Measurements from ENCODE around the gene CAMK2D. TPM values are rescaled to one million over a fixed set of nuclear protein-coding genes. Genes with fewer than 3 reads are reported as not detected.
A peak's percentile ranks its signal among the peaks of the same experiment; 100 is the strongest.
"Not testable (repeated sequence)": the region's sequence is repeated elsewhere in the genome, so short reads cannot be mapped to it uniquely, and the experiment has no call there.

The CAMK2D gene
- total RNA-seq, 1 donor: 378 TPM

DNA sequence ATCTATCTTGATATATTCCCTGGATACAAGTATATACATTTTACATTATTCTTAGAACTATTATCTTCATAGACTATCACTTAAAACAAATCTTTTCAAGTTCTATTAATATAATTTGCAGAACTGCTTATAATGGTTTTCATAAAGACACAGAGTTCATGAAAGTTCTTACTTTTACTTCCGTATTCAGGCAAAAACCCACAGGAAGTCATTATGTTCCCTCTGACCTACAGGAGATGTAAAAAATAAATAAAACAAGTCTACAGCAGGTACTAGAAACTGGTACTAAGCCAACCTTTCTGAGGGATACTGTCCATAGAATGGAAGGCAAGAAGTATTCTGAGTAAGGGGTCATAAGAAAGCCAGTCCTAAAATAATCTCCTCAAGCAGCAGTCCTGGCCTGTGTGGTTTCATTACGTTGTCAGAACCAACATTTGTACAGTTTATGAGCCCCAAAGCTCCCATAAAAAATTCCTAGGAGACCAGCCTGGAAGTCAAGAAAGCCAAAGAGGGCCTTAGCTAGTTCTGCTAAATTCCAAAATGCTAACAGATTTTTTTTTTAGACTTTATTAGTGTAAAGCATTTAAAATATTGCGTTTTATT, 68.6 kb downstream of the CAMK2D start:
- peak overlapping the region; percentile 14 for H3K4me3 ChIP-seq (ENCODE audit: low read depth, low read length)
- DNase-seq (ENCODE audit: low read depth): no peak
- TF ChIP-seq, protein P1, sequence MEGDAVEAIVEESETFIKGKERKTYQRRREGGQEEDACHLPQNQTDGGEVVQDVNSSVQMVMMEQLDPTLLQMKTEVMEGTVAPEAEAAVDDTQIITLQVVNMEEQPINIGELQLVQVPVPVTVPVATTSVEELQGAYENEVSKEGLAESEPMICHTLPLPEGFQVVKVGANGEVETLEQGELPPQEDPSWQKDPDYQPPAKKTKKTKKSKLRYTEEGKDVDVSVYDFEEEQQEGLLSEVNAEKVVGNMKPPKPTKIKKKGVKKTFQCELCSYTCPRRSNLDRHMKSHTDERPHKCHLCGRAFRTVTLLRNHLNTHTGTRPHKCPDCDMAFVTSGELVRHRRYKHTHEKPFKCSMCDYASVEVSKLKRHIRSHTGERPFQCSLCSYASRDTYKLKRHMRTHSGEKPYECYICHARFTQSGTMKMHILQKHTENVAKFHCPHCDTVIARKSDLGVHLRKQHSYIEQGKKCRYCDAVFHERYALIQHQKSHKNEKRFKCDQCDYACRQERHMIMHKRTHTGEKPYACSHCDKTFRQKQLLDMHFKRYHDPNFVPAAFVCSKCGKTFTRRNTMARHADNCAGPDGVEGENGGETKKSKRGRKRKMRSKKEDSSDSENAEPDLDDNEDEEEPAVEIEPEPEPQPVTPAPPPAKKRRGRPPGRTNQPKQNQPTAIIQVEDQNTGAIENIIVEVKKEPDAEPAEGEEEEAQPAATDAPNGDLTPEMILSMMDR (IDR thresholded peaks at IDR 0.05; ENCODE audit: insufficient read depth, low read length): no peak

DNA sequence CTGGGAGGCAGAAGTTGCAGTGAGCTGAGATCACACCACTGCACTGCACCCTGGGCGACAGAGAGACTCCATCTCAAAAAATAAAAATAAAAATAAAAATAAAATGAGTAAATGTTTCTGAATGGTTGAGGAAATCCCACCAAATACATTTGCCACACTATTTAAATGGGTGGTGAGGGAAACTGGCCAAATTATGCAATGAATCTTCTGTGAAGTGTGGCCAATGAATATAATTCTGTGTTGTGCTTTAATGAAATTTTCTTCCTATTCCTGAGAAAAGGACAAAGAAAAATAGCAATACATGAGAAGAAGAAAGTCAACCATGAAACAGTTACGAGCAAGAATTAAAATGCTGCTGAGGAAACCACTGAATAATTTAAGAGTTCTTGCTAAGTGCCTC, 69.9 kb downstream of the CAMK2D start:
- no peak for DNase-seq (ENCODE audit: low read depth)
- TF ChIP-seq, protein P1 (IDR thresholded peaks at IDR 0.05; ENCODE audit: insufficient read depth, low read length): no peak
- no peak overlapping the region for H3K4me3 ChIP-seq (ENCODE audit: low read depth, low read length)

DNA sequence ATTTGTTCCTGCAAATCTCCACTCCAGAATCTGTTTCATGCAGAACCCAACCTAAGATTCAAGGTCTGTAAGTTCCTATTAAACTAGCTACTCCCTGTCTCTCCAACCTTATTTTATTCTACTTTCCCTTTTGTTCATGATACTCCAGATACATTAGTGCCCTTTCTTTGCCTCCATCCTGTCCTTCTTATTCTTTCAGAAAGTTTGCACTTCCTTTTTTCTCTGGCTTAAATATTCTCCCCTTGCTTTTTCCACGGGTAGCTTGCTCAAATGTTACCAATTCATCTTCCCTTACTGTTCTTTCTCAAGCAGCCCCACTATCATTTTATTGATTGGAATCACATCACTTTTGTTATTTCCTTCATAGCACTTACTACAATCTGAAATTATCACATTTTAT, 72.1 kb downstream of the CAMK2D start:
- DNase-seq (ENCODE audit: low read depth): no peak
- TF ChIP-seq, protein P1 (IDR thresholded peaks at IDR 0.05; ENCODE audit: insufficient read depth, low read length): no peak
- no peak overlapping the region for H3K4me3 ChIP-seq (ENCODE audit: low read depth, low read length)

DNA sequence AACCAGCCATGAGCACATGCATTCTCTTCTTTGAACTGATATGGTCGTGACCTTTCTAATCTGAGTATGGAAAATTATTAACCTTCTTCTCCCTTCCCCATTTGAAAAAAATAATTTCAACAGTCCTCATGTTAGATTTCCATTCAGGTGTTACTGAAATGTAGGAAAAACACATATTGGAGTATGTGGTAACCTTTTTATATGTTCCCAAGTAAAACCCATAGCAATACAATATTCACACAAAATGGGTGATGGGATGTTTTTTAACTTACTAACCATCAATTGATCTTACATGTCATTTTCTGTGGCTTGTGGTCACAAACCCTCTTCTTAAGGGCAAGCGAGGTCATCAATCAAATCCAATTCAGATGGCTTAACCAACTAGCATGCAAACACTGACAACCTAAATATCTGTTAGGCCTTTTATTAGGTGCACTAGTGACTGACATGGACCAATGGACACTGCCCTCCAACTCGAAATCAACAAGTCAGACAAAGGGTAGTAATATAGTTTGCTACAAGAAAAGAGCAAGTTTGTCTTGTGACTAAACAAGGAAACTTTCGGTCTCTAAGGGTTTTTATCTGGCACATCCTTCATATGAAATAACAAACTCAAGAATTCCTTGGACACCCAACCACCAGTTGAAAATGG, 74.3 kb downstream of the CAMK2D start:
- peak; percentile 83 for DNase-seq (ENCODE audit: low read depth)
- no peak overlapping the region for H3K4me3 ChIP-seq (ENCODE audit: low read depth, low read length)
- TF ChIP-seq, protein P1 (IDR thresholded peaks at IDR 0.05; ENCODE audit: insufficient read depth, low read length): no peak

DNA sequence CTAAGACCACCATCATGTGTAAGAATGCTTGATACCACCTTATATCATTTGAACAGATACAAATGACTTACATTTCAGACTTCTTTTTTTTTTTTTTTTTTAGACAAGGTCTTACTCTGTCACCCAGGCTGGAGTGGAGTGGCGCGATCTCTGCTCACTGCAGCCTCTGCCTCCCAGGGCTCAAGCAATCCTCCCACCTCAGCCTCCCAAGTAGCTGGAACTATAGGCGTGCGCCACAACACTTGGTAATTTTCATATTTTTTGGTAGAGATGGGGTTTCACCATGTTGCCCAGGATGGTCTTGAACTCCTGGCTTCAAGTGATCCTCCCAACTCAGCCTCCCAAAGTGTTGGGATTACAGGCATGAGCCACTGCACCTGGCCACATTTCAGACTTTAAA, 76.4 kb downstream of the CAMK2D start:
- not testable (repeated sequence) for DNase-seq (ENCODE audit: low read depth); H3K4me3 ChIP-seq (ENCODE audit: low read depth, low read length)

DNA sequence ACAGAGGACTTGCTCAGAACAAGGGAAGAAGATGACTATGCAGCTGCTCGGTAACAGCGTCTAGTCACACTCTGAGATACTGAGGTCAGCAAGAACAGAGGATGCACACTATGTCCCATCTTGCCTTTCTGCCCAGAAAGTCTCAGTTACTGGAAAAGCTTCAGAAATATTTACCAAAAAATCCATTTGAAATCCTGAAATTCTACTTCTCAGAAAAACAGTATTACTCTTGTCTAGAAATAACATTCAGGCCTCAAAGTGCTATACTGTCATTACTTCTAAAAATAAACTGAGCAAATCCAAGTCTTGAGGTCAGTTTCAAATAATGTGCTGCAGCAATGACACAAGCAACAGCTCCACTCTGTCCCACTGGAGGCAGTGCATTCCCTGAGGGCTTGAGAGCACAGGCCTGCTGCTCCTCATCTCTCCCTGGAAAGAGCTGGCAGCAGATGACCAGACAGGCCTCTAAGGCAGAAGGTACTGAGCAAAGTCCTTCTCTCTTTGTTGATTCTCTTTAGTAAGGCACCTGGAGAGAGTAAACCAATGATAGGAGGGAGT, 76.9 kb downstream of the CAMK2D start:
- no peak overlapping the region for H3K4me3 ChIP-seq (ENCODE audit: low read depth, low read length)
- TF ChIP-seq, protein P1 (IDR thresholded peaks at IDR 0.05; ENCODE audit: insufficient read depth, low read length): peak; percentile 53
- DNase-seq (ENCODE audit: low read depth): peak; percentile 56

DNA sequence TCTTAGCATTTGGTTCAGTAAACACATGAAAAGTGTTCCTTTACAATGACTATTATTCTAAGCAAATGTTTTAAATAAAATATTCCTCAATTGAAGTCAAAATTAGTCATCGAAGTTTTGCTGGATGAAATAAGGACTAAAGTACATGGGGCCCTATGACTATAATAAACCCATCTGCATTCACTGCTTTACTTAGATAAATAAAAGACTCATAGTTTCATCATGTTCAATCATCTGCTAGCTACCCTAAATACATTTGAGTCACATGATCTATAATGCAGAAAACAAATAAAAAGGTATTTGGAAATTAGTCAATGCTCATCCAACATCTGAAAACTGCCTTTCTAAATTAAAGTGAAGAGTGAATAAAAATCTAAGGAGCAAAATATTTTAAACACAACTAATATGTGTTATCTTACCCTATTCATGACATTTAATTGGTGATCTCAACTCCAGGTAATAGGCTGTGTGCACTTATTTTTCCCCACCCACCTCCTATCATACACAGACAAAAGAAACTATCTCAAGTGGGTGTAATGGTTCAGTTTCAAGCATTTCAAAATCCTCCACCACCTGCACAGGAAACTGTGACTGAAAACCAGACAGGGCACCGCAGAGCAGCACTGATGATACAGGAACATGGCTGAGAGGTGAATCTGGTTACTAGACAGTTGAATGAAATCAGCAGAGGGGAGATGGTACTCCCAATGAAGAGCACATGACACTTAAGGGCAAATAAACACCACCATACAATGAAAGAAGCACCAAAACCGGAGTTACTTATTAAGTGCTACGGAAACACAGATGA, 78.6 kb downstream of the CAMK2D start:
- H3K4me3 ChIP-seq (ENCODE audit: low read depth, low read length): no peak overlapping the region
- DNase-seq (ENCODE audit: low read depth): peak; percentile 52
- TF ChIP-seq, protein P1 (IDR thresholded peaks at IDR 0.05; ENCODE audit: insufficient read depth, low read length): no peak

Measured in fibroblast of the aortic adventitia (primary cell).